ENCODE data around the gene OR1D2. TPM values are rescaled to one million over a fixed set of nuclear protein-coding genes. Genes with fewer than 3 reads are reported as not detected.

OR1D2 gene
- total RNA-seq, 1 donor from 2014 or later: not detected

GRCh38 chr17:3049705-3050295 lies 54.4 kb downstream of the OR1D2 start:
- no peak overlapping the region for H3K27ac ChIP-seq
- TF ChIP-seq CTCF (IDR thresholded peaks at IDR 0.05): no peak
- H3K36me3 ChIP-seq: no peaks in the 10 kb centered on the region
- H3K9me3 ChIP-seq: no peaks in the 10 kb centered on the region
- no peak for DNase-seq
- ATAC-seq: no peak
- H3K4me1 ChIP-seq: no peaks in the 10 kb centered on the region
- intact Hi-C loops (cut with DNase I): no loop called here
- H3K27me3 ChIP-seq: no peaks in the 10 kb centered on the region
- H3K4me3 ChIP-seq: peak overlapping the region; percentile 73

- intact Hi-C loops (cut with DNase I): no loop called here
- H3K4me3 ChIP-seq: peak overlapping the region; percentile 73
- peak; percentile 73 for TF ChIP-seq CTCF (IDR thresholded peaks at IDR 0.05)
- peak; percentile 99 for ATAC-seq
- peak; percentile 98 for DNase-seq
- H3K4me1 ChIP-seq: no peaks in the 10 kb centered on the region
- H3K27me3 ChIP-seq: no peaks in the 10 kb centered on the region
- peak overlapping the region; percentile 78 for H3K27ac ChIP-seq
- no peaks in the 10 kb centered on the region for H3K36me3 ChIP-seq
- H3K9me3 ChIP-seq: no peaks in the 10 kb centered on the region
Measured at GRCh38 chr17:3048727-3049471, 55.3 kb downstream of the OR1D2 start.

GRCh38 chr17:3046753-3047152 lies 57.5 kb downstream of the OR1D2 start:
- no peak for ATAC-seq
- H3K27ac ChIP-seq: no peak overlapping the region
- no peak for TF ChIP-seq CTCF (IDR thresholded peaks at IDR 0.05)

GRCh38 chr17:3043737-3044365 lies 60.4 kb downstream of the OR1D2 start:
- peak; percentile 52 for DNase-seq

More at GRCh38 chr17:3046753-3047152, 57.5 kb downstream of the OR1D2 start:
- Histone ChIP-seq H3K9me3 (no peaks in the 10 kb centered on the region), H3K4me1 (no peaks in the 10 kb centered on the region), H3K4me3 (no peak overlapping the region), H3K27me3 (no peaks in the 10 kb centered on the region), H3K36me3 (no peaks in the 10 kb centered on the region)
- intact Hi-C loops (cut with DNase I): no loop called here
- no peak for DNase-seq

GRCh38 chr17:3040882-3041281 lies 63.3 kb downstream of the OR1D2 start:
- intact Hi-C loops (cut with DNase I): no loop called here
- H3K27ac ChIP-seq: no peak overlapping the region
- peak; percentile 22 for DNase-seq

More at GRCh38 chr17:3043737-3044365, 60.4 kb downstream of the OR1D2 start:
- Histone ChIP-seq H3K27ac (no peak overlapping the region), H3K4me1 (no peaks in the 10 kb centered on the region), H3K9me3 (no peaks in the 10 kb centered on the region), H3K27me3 (no peaks in the 10 kb centered on the region), H3K36me3 (no peaks in the 10 kb centered on the region), H3K4me3 (no peak overlapping the region)
- peak; percentile 6 for TF ChIP-seq CTCF (IDR thresholded peaks at IDR 0.05)
- ATAC-seq: no peak
- intact Hi-C loops (cut with DNase I): no loop called here

More at GRCh38 chr17:3040882-3041281, 63.3 kb downstream of the OR1D2 start:
- Histone ChIP-seq H3K4me3 (no peak overlapping the region), H3K9me3 (no peaks in the 10 kb centered on the region), H3K4me1 (no peaks in the 10 kb centered on the region), H3K36me3 (no peaks in the 10 kb centered on the region), H3K27me3 (peaks cover 8% of the 10 kb centered on the region)
- ATAC-seq: no peak
- TF ChIP-seq CTCF (IDR thresholded peaks at IDR 0.05): no peak
